Measurements from ENCODE around the gene ZNF8.

DNA sequence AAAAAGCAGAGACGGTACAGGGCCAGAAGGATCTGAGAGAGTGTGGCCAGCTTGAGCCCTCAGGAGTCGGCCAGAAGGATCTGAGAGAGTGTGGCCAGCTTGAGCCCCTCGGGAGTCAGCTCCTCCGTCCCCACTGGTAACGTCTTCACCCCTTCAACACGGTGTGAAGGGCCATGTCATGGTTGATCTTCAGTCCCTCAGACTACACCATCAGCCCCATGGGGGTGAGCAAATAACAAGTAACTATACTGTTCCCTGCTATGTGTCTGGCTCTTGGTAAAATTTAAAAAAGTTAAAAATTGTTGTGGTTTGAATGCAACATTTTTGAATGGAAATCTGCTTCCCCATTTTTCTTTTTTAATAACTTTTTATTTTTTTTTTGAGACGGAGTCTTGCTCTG lies 1.6 kb upstream of the ZNF8 start:
- TF ChIP-seq, protein P1, sequence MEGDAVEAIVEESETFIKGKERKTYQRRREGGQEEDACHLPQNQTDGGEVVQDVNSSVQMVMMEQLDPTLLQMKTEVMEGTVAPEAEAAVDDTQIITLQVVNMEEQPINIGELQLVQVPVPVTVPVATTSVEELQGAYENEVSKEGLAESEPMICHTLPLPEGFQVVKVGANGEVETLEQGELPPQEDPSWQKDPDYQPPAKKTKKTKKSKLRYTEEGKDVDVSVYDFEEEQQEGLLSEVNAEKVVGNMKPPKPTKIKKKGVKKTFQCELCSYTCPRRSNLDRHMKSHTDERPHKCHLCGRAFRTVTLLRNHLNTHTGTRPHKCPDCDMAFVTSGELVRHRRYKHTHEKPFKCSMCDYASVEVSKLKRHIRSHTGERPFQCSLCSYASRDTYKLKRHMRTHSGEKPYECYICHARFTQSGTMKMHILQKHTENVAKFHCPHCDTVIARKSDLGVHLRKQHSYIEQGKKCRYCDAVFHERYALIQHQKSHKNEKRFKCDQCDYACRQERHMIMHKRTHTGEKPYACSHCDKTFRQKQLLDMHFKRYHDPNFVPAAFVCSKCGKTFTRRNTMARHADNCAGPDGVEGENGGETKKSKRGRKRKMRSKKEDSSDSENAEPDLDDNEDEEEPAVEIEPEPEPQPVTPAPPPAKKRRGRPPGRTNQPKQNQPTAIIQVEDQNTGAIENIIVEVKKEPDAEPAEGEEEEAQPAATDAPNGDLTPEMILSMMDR (conservative IDR thresholded peaks at IDR 0.05; ENCODE audit: low read length): no peak
- no peak for TF ChIP-seq EZH2phosphoT487 (IDR thresholded peaks at IDR 0.05; ENCODE audit: borderline replicate concordance, low read depth, low read length)
